Small intestine (tissue), 7 donors: ENCODE measurements around the gene IQCH. TPM values are rescaled to one million over a fixed set of nuclear protein-coding genes. Genes with fewer than 3 reads are reported as not detected.
"Not testable (repeated sequence)": the region's sequence is repeated elsewhere in the genome, so short reads cannot be mapped to it uniquely, and the experiment has no call there.

ENCODE experiments used
- DNase-seq, 2 donors: peaks; one replicate each; pipeline versions ENCODE4 v3.0.0 to v3.0.0-alpha.2; 2013
- FAIRE-seq: peaks from 2 replicates; lab custom pipeline; 2012; peaks lifted over from hg19 to GRCh38; lab: Jason Lieb, UNC
- H3K27ac ChIP-seq, 3 donors: one replicate each; pipeline ENCODE4 v1.5.1; 2013; ENCODE audit warnings: low read length in 2 of 3, mild to moderate bottlenecking in 2 of 3, control low read depth in 1 of 3, inconsistent platforms in 1 of 3, low read depth in 1 of 3, moderate library complexity in 1 of 3
- H3K27me3 ChIP-seq, 3 donors: one replicate each; pipeline ENCODE4 v1.6.1; 2013; ENCODE audit warnings: low read length in 3 of 3, inconsistent platforms in 1 of 3; ENCODE audit not compliant: control insufficient read depth in 3 of 3, insufficient read depth in 3 of 3
- H3K36me3 ChIP-seq, 3 donors: one replicate each; pipeline ENCODE4 v1.6.1; 2013; ENCODE audit warnings: low read length in 3 of 3, inconsistent platforms in 1 of 3, low read depth in 1 of 3, mild to moderate bottlenecking in 1 of 3, moderate library complexity in 1 of 3; ENCODE audit not compliant: control insufficient read depth in 3 of 3, insufficient read depth in 2 of 3
- H3K4me1 ChIP-seq, 3 donors: one replicate each; pipeline ENCODE4 v1.6.1; 2013; ENCODE audit warnings: low read length in 2 of 3, inconsistent platforms in 1 of 3, low read depth in 1 of 3, mild to moderate bottlenecking in 1 of 3, moderate library complexity in 1 of 3; ENCODE audit not compliant: control insufficient read depth in 3 of 3, insufficient read depth in 2 of 3
- H3K4me3 ChIP-seq, 3 donors: one replicate each; pipeline ENCODE4 v1.5.1; 2013; ENCODE audit warnings: low read length in 3 of 3, control low read depth in 1 of 3, inconsistent platforms in 1 of 3, low read depth in 1 of 3, mild to moderate bottlenecking in 1 of 3, moderate library complexity in 1 of 3
- H3K9me3 ChIP-seq, 2 donors: one replicate each; pipeline ENCODE4 v1.6.1; 2013; ENCODE audit warnings: low read depth in 1 of 2, low read length in 1 of 2; ENCODE audit not compliant: control insufficient read depth in 2 of 2, insufficient read depth in 1 of 2
- WGBS, 3 donors: extraction: QIAGEN DNeasy Blood & Tissue Kit; methylation state at CpG; one replicate each; pipeline ENCODE4 v1.1.7; 2013; 5-methylcytosine and 5-hydroxymethylcytosine counted together
- polyA plus RNA-seq, 4 donors: library from polyadenylated mRNA; stranded (reverse) in 3 of 4; unstranded in 1 of 4; fragments of 200-250 nt in 3 of 4; fragments of 120-200 nt in 1 of 4; gene quantifications; one replicate each; pipeline versions ENCODE4 v1.2.1 to v1.2.3, GENCODE V29; 2013
- donor health status: healthy with polysubstance abuse.
- donor health status: control.
- donor health status: control.
- donor health status: Bipolar disorder and iron deficiency.
- donor health status: healthy.

IQCH gene
- polyA plus RNA-seq, 4 donors = 0.27 to 0.72 (median 0.36) TPM; not detected in 1

- no peak overlapping the region for H3K4me3 ChIP-seq
- peak; percentile 33 to 44 for DNase-seq
- 27 to 55% (median 40%) methylated on average over 3 of the region's 3 CpGs for WGBS, 3 donors
- no peaks in the 10 kb centered on the region for H3K36me3 ChIP-seq
- H3K9me3 ChIP-seq = no peaks in the 10 kb centered on the region
- no peaks in the 10 kb centered on the region for H3K27me3 ChIP-seq
- H3K27ac ChIP-seq = peak overlapping the region in 1 of 3 donors; percentile 20
- peaks cover 0 to 13% (median 0%) of the 10 kb centered on the region in 3 donors for H3K4me1 ChIP-seq
- FAIRE-seq = no peak
Observed at GRCh38 chr15:67240235-67241131, 14.1 kb upstream of the IQCH start.

GRCh38 chr15:67241132-67241855 is 13.3 kb upstream of the IQCH start:
- Histone ChIP-seq H3K4me1 (peaks cover 0 to 13% (median 0%) of the 10 kb centered on the region in 3 donors), H3K4me3 (no peak overlapping the region), H3K9me3 (no peaks in the 10 kb centered on the region), H3K27me3 (no peaks in the 10 kb centered on the region), H3K27ac (peak overlapping the region in 1 of 3 donors; percentile 44), H3K36me3 (peaks cover 0 to 4% (median 0%) of the 10 kb centered on the region in 3 donors)
- FAIRE-seq (no peak), DNase-seq (no peak)
- 73 to 90% (median 76%) methylated on average over 4 of the region's 4 CpGs for WGBS, 3 donors

- Histone ChIP-seq H3K27ac (no peak overlapping the region), H3K36me3 (peaks cover 0 to 4% (median 0%) of the 10 kb centered on the region in 3 donors), H3K27me3 (no peaks in the 10 kb centered on the region), H3K4me3 (no peak overlapping the region), H3K4me1 (peaks cover 0 to 13% (median 0%) of the 10 kb centered on the region in 3 donors), H3K9me3 (no peaks in the 10 kb centered on the region)
- WGBS, 3 donors = 49 to 72% (median 62%) methylated on average over 3 of the region's 3 CpGs
- FAIRE-seq = no peak
- no peak for DNase-seq
Observed at GRCh38 chr15:67242708-67243111, 11.9 kb upstream of the IQCH start.

GRCh38 chr15:67244971-67245478 is 9.6 kb upstream of the IQCH start:
- DNase-seq (no peak), FAIRE-seq (no peak)
- WGBS, 3 donors = 92 to 97% (median 95%) methylated on average over 3 of the region's 3 CpGs
- peaks cover 0 to 4% (median 0%) of the 10 kb centered on the region in 3 donors for H3K36me3 ChIP-seq
- no peaks in the 10 kb centered on the region for H3K27me3 ChIP-seq
- H3K4me3 ChIP-seq = no peak overlapping the region
- peaks cover 0 to 13% (median 0%) of the 10 kb centered on the region in 3 donors for H3K4me1 ChIP-seq
- no peaks in the 10 kb centered on the region for H3K9me3 ChIP-seq
- H3K27ac ChIP-seq = no peak overlapping the region

GRCh38 chr15:67246606-67247005 is 8.0 kb upstream of the IQCH start:
- H3K9me3 ChIP-seq, FAIRE-seq, DNase-seq, H3K4me1 ChIP-seq, H3K27ac ChIP-seq, H3K4me3 ChIP-seq, H3K36me3 ChIP-seq, H3K27me3 ChIP-seq: not testable (repeated sequence)
- WGBS, 3 donors = 96 to 98% (median 97%) methylated on average over 5 of the region's 5 CpGs

- no peak overlapping the region for H3K4me3 ChIP-seq
- no peak overlapping the region for H3K27ac ChIP-seq
- no peaks in the 10 kb centered on the region for H3K9me3 ChIP-seq
- FAIRE-seq = no peak
- peaks cover 0 to 4% (median 0%) of the 10 kb centered on the region in 3 donors for H3K36me3 ChIP-seq
- H3K27me3 ChIP-seq = no peaks in the 10 kb centered on the region
- peaks cover 0 to 2% (median under 1%) of the 10 kb centered on the region in 3 donors for H3K4me1 ChIP-seq
- no peak for DNase-seq
Observed at GRCh38 chr15:67248011-67248505, 6.5 kb upstream of the IQCH start.

- no peak overlapping the region for H3K27ac ChIP-seq
- H3K36me3 ChIP-seq = peaks cover 0 to 4% (median 0%) of the 10 kb centered on the region in 3 donors
- H3K4me3 ChIP-seq = no peak overlapping the region
- no peaks in the 10 kb centered on the region for H3K9me3 ChIP-seq
- FAIRE-seq (no peak), DNase-seq (no peak)
- H3K4me1 ChIP-seq = peaks cover 0 to 11% (median 4%) of the 10 kb centered on the region in 3 donors
- H3K27me3 ChIP-seq = no peaks in the 10 kb centered on the region
Observed at GRCh38 chr15:67249830-67250229, 4.8 kb upstream of the IQCH start.

GRCh38 chr15:67251318-67251717 is 3.3 kb upstream of the IQCH start:
- Histone ChIP-seq H3K27me3 (no peaks in the 10 kb centered on the region), H3K4me3 (no peak overlapping the region), H3K9me3 (no peaks in the 10 kb centered on the region), H3K27ac (no peak overlapping the region), H3K36me3 (no peaks in the 10 kb centered on the region), H3K4me1 (peaks cover 0 to 11% (median 4%) of the 10 kb centered on the region in 3 donors)
- DNase-seq = no peak
- 94 to 96% (median 95%) methylated on average over 5 of the region's 5 CpGs for WGBS, 3 donors
- FAIRE-seq = no peak
